ENCODE data around the gene BUB1. TPM values are rescaled to one million over a fixed set of nuclear protein-coding genes. Genes with fewer than 3 reads are reported as not detected.

The BUB1 gene
- total RNA-seq, 2 donors from 2014 or later = 14.7 to 47.3 TPM

DNA sequence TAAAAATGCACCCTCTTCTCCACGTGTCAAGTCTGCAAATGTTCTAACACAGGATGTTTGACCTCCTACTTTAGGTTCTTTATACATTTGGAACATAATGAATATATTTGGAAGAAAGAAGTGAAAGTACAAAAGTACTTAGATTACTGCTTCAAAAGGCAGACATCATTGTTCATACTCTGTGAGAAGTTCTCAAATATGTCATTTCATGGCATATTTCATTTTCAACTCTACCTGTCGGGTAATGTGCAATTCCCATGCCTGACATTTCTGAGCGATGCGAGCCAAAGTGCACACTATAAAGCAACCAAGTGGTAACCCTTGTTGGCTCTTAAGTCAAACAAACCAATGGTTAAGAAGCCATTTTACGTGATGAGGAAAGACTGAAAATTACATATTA, 7.0 kb downstream of the BUB1 start:
- H3K27ac ChIP-seq = no peak overlapping the region
- H3K36me3 ChIP-seq = no peaks in the 10 kb centered on the region
- no peak overlapping the region for H3K9ac ChIP-seq (ENCODE audit: low read depth in 2 of 2, low read length in 2 of 2)
- intact Hi-C loops (cut with DNase I) = no loop called here
- no peaks in the 10 kb centered on the region for H3K9me3 ChIP-seq
- H3K27me3 ChIP-seq = no peaks in the 10 kb centered on the region
- TF ChIP-seq, protein P1, sequence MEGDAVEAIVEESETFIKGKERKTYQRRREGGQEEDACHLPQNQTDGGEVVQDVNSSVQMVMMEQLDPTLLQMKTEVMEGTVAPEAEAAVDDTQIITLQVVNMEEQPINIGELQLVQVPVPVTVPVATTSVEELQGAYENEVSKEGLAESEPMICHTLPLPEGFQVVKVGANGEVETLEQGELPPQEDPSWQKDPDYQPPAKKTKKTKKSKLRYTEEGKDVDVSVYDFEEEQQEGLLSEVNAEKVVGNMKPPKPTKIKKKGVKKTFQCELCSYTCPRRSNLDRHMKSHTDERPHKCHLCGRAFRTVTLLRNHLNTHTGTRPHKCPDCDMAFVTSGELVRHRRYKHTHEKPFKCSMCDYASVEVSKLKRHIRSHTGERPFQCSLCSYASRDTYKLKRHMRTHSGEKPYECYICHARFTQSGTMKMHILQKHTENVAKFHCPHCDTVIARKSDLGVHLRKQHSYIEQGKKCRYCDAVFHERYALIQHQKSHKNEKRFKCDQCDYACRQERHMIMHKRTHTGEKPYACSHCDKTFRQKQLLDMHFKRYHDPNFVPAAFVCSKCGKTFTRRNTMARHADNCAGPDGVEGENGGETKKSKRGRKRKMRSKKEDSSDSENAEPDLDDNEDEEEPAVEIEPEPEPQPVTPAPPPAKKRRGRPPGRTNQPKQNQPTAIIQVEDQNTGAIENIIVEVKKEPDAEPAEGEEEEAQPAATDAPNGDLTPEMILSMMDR (IDR thresholded peaks at IDR 0.05) = no peak
- no peak overlapping the region for H3K4me3 ChIP-seq
- no peak for DNase-seq
- no peaks in the 10 kb centered on the region for H3K4me1 ChIP-seq

GRCh38 chr2:110669079-110669478, 8.8 kb downstream of the BUB1 start:
- TF ChIP-seq, protein P1 (IDR thresholded peaks at IDR 0.05) = no peak
- Histone ChIP-seq H3K9me3 (no peaks in the 10 kb centered on the region), H3K4me3 (no peak overlapping the region), H3K27me3 (no peaks in the 10 kb centered on the region), H3K27ac (no peak overlapping the region), H3K4me1 (no peaks in the 10 kb centered on the region), H3K36me3 (no peaks in the 10 kb centered on the region), H3K9ac (ENCODE audit: low read depth in 2 of 2, low read length in 2 of 2) (no peak overlapping the region)
- DNase-seq = no peak
- intact Hi-C loops (cut with DNase I) = no loop called here

GRCh38 chr2:110667071-110667470, 10.8 kb downstream of the BUB1 start:
- no peak overlapping the region for H3K27ac ChIP-seq
- no peak for DNase-seq
- no peak overlapping the region for H3K4me3 ChIP-seq
- intact Hi-C loops (cut with DNase I) = no loop called here
- no peaks in the 10 kb centered on the region for H3K27me3 ChIP-seq
- TF ChIP-seq, protein P1 (IDR thresholded peaks at IDR 0.05) = no peak
- no peaks in the 10 kb centered on the region for H3K9me3 ChIP-seq
- no peaks in the 10 kb centered on the region for H3K36me3 ChIP-seq
- no peaks in the 10 kb centered on the region for H3K4me1 ChIP-seq
- H3K9ac ChIP-seq (ENCODE audit: low read depth in 2 of 2, low read length in 2 of 2) = no peak overlapping the region

DNA sequence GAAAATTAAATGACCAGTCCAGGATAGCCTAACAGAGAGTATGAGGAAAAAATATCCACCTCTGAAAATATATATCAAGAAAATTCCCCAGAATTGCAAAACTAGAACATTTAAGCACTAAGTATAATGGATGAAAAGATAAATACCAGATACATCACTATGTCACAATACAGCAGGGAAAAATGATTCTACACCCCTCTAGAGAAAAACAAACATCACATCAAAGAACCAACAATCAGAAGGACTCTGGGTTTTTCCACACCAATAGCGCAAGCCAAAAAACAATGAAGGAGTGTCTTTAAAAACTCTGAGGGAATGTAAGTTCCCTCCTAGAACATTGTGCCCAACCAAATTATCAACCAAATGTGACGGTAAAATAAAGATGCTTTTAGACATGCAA, 13.7 kb downstream of the BUB1 start:
- H3K9me3 ChIP-seq = no peaks in the 10 kb centered on the region
- no peak overlapping the region for H3K4me3 ChIP-seq
- intact Hi-C loops (cut with DNase I) = no loop called here
- TF ChIP-seq, protein P1 (IDR thresholded peaks at IDR 0.05) = no peak
- H3K36me3 ChIP-seq = no peaks in the 10 kb centered on the region
- no peak overlapping the region for H3K27ac ChIP-seq
- no peak overlapping the region for H3K9ac ChIP-seq (ENCODE audit: low read depth in 2 of 2, low read length in 2 of 2)
- H3K4me1 ChIP-seq = no peaks in the 10 kb centered on the region
- no peaks in the 10 kb centered on the region for H3K27me3 ChIP-seq
- no peak for DNase-seq

DNA sequence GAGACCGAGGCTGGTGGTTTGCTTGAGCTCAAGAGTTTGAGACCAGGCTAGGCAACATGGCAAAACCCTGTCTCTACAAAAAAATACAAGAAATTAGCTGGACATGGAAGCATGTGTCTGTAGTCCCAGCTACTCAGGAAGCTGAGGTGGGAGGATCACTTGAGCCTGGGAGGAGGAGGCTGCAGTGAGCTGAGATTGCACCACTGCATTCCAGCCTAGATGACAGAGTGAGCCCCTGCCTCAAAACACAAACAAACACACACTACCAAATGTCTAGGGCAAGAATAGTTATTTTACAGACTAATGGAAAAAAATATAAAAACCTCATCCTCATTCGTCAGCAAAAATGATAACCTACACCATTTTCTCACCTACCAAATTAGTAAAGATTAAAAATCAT, 15.3 kb downstream of the BUB1 start:
- Histone ChIP-seq H3K27me3 (no peaks in the 10 kb centered on the region), H3K9ac (ENCODE audit: low read depth in 2 of 2, low read length in 2 of 2) (no peak overlapping the region), H3K9me3 (no peaks in the 10 kb centered on the region), H3K4me1 (no peaks in the 10 kb centered on the region), H3K27ac (no peak overlapping the region), H3K4me3 (no peak overlapping the region), H3K36me3 (no peaks in the 10 kb centered on the region)
- TF ChIP-seq, protein P1 (IDR thresholded peaks at IDR 0.05) = no peak
- intact Hi-C loops (cut with DNase I) = no loop called here
- no peak for DNase-seq

- Histone ChIP-seq H3K27ac (no peak overlapping the region), H3K9ac (ENCODE audit: low read depth in 2 of 2, low read length in 2 of 2) (no peak overlapping the region), H3K27me3 (no peaks in the 10 kb centered on the region), H3K36me3 (no peaks in the 10 kb centered on the region), H3K4me3 (no peak overlapping the region), H3K4me1 (no peaks in the 10 kb centered on the region), H3K9me3 (no peaks in the 10 kb centered on the region)
- TF ChIP-seq, protein P1 (IDR thresholded peaks at IDR 0.05) = no peak
- DNase-seq = no peak
- intact Hi-C loops (cut with DNase I) = no loop called here
Measured at GRCh38 chr2:110660558-110660957, 17.3 kb downstream of the BUB1 start.
